Measurements from ENCODE around the gene EFCAB11.

- TF ChIP-seq CTCF (IDR thresholded peaks at IDR 0.05; ENCODE audit: poor library complexity) (no peak), EZH2 (IDR thresholded peaks at IDR 0.05; ENCODE audit: borderline replicate concordance) (no peak), EZH2phosphoT487 (IDR thresholded peaks at IDR 0.05; ENCODE audit: low read depth, severe bottlenecking, unreplicated experiment) (no peak)
These were observed 198.7 kb downstream of the EFCAB11 start for GRCh38 chr14:89755816-89756215.

Data from hepatocyte (in vitro differentiated cells).